Ishikawa (cell line): Measurements from ENCODE around the gene ARMC2.
A peak's percentile ranks its signal among the peaks of the same experiment; 100 is the strongest.

Source experiments
- CEBPB ChIP-seq: IDR thresholded peaks from 2 replicates; pipeline ENCODE4 v1.6.1; 2012
- CREB1 ChIP-seq: IDR thresholded peaks from 2 replicates; pipeline ENCODE4 v1.6.1; 2012; ENCODE audit warnings: low read depth
- EGR1 ChIP-seq: IDR thresholded peaks from 2 replicates; pipeline ENCODE4 v1.6.1; 2012
- EP300 ChIP-seq: IDR thresholded peaks from 2 replicates; pipeline ENCODE4 v1.6.1; 2012; ENCODE audit warnings: borderline replicate concordance
- FOXM1 ChIP-seq: IDR thresholded peaks from 2 replicates; pipeline ENCODE4 v1.6.1; 2012; ENCODE audit warnings: low read depth, borderline replicate concordance
- MAX ChIP-seq: IDR thresholded peaks from 2 replicates; pipeline ENCODE4 v1.6.1; 2012
- NFIC ChIP-seq: IDR thresholded peaks from 2 replicates; pipeline ENCODE4 v1.6.1; 2012
- RAD21 ChIP-seq: IDR thresholded peaks from 2 replicates; pipeline ENCODE4 v1.6.1; 2012; ENCODE audit warnings: low read depth
- REST ChIP-seq: IDR thresholded peaks from 2 replicates; pipeline ENCODE4 v1.6.1; 2012; ENCODE audit warnings: low read depth, mild to moderate bottlenecking
- TAF1 ChIP-seq: IDR thresholded peaks from 2 replicates; pipeline ENCODE4 v1.6.1; 2012; ENCODE audit warnings: low read depth, mild to moderate bottlenecking
- TCF12 ChIP-seq: IDR thresholded peaks from 2 replicates; pipeline ENCODE4 v1.6.1; 2012; ENCODE audit warnings: low read depth
- TEAD4 ChIP-seq: IDR thresholded peaks from 2 replicates; pipeline ENCODE4 v1.6.1; 2012
- USF1 ChIP-seq: IDR thresholded peaks from 2 replicates; pipeline ENCODE4 v1.6.1; 2012
- YY1 ChIP-seq: IDR thresholded peaks from 2 replicates; pipeline ENCODE4 v1.6.1; 2012; ENCODE audit warnings: low read depth
- ZBTB7A ChIP-seq: IDR thresholded peaks from 2 replicates; pipeline ENCODE4 v1.6.1; 2012; ENCODE audit warnings: low read depth

The ARMC2 gene

GRCh38 chr6:108941281-108941680 is 93.1 kb downstream of the ARMC2 start:
- no peak for TF ChIP-seq TCF12
- no peak for TF ChIP-seq EGR1
- no peak for TF ChIP-seq RAD21
- TF ChIP-seq TEAD4: no peak
- TF ChIP-seq NFIC: no peak

- TF ChIP-seq EGR1 (no peak), TCF12 (no peak), TAF1 (no peak), CREB1 (no peak), REST (no peak), FOXM1 (no peak), ZBTB7A (no peak), CEBPB (no peak), YY1 (no peak), NFIC (no peak), USF1 (no peak), MAX (no peak), TEAD4 (no peak), RAD21 (no peak), EP300 (no peak)
Measured at GRCh38 chr6:108941859-108942258, 93.6 kb downstream of the ARMC2 start.

GRCh38 chr6:108942556-108943492 is 94.6 kb downstream of the ARMC2 start:
- TF ChIP-seq CREB1 (no peak), ZBTB7A (no peak), EGR1 (no peak), TAF1 (no peak), TEAD4 (no peak)

- TF ChIP-seq RAD21: peak; percentile 13; the same call in 1 of the 2 replicates
- TF ChIP-seq CEBPB: no peak
Measured at GRCh38 chr6:108944071-108944470, 95.8 kb downstream of the ARMC2 start.

GRCh38 chr6:108944707-108945680 is 96.8 kb downstream of the ARMC2 start:
- TF ChIP-seq TCF12 (no peak), FOXM1 (no peak), EP300 (no peak), YY1 (no peak), MAX (no peak), TAF1 (no peak), EGR1 (no peak), CEBPB (no peak), NFIC (no peak), CREB1 (no peak), USF1 (no peak)

GRCh38 chr6:108945681-108946159 is 97.5 kb downstream of the ARMC2 start:
- TF ChIP-seq TAF1 (no peak), RAD21 (peak; percentile 19; the same call in 1 of the 2 replicates), EP300 (peak; percentile 88), YY1 (peak; percentile 65; the same call in 1 of the 2 replicates), TCF12 (peak; percentile 88), ZBTB7A (peak; percentile 80), FOXM1 (peak; percentile 75), USF1 (no peak), REST (no peak), TEAD4 (peak; percentile 60), NFIC (peak; percentile 93), CREB1 (no peak), EGR1 (0 out of 2 replicates have a peak, but pooled peaks have one; percentile 5), MAX (peak; percentile 77), CEBPB (no peak)
